GM10248 (cell line): Measurements from ENCODE around the gene MKX.

Source experiments
- CTCF ChIA-PET: fragments of 300-600 bp; sonication (Branson Sonifier 250); formaldehyde crosslinking; extraction: SDS; loops from one replicate; lab custom pipeline; 2021; ENCODE audit warnings: antibody characterized with exemption; lab: Yijun Ruan, JAX
- POLR2A ChIA-PET: fragments of 350-650 bp; sonication (Branson Sonifier 250); formaldehyde crosslinking; extraction: SDS; loops from one replicate; lab custom pipeline; 2020; ENCODE audit warnings: antibody characterized with exemption; lab: Yijun Ruan, JAX
- DNase-seq: peaks from one replicate; pipeline ENCODE4 v3.0.0; 2012; ENCODE audit errors: extremely low spot score
- TF ChIP-seq, protein P1 (sequence below): IDR thresholded peaks from 2 replicates; pipeline ENCODE4 v1.5.1; 2012; ENCODE audit warnings: mild to moderate bottlenecking, low read depth; ENCODE audit errors: extremely low read depth, missing control alignments, control extremely low read depth

Gene MKX

DNA sequence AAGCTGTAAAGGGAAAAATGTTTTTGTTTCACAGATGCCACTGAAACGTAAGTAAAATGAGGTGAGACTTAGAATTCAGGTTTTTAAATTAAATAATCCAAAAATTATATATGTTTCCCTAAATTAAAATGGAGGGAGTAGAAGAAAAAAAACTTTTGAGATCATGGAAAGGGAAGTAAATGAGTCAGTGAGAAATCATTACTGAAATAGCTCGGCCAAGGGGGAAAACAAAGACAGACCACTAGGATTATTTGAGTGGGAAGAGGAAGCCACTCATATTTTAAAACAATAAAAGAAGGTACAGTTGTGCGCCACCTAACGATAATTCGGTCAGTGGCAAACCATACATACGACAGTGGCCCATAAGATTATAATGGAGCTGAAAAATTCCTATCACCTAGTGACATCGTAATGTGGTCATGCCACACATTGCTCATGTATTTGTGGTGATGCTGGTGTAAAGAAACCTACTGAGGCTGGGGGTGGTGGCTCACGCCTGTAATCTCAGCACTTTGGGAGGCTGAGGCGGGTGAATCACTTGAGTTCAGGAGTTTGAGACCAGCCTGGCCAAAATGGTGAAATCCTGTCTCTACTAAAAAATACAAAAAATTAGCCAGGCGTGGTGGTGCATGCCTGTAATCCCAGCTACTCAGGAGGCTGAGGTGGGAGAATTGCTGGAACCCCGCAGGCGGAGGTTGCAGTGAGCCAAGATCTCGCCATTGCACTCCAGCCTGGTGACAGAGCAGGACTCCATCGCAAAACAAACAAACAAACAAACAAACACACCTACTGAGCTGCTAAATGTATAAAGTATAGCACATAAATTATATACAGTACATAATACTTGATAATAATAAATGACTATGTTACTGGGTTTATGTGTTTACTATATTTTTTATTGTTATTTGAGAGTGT, 64.7 kb downstream of the MKX start:
- POLR2A ChIA-PET, result no interaction called here
- DNase-seq, result no peak

DNA sequence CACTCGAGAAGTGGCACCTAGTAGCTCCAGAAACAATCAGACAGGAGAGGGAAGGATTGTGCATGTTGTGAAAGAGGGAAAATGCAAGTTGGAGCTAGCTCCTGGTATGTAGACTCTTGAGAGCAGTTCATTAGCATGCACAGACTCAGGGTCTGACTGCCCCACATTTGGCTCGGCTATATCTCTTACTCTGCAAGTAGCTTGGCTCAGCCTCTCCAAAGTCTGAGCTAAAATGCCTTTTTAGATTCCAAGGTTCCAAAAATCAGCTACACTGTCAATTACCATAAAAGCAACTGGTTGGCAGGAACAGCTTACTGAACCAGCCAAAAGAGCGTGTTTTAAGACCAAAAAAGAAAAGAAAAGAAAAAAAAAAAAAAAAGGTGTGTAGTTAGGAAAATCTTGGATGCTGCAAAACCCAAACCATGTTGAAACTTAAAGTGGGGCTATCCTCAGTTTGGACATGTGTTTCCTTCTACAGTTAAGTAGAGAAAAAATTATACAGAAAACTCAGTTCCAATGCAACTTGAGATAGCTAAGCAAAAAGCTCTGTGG, 65.5 kb downstream of the MKX start:
- ChIA-PET CTCF (interaction anchor here (0.8 to 1.5 kb wide), 2 partner anchors 16 to 22 kb away, joined by 3 to 7 read pairs; no protein-coding TSS in a partner anchor), POLR2A (no interaction called here)
- DNase-seq, result no peak
- TF ChIP-seq, protein P1, sequence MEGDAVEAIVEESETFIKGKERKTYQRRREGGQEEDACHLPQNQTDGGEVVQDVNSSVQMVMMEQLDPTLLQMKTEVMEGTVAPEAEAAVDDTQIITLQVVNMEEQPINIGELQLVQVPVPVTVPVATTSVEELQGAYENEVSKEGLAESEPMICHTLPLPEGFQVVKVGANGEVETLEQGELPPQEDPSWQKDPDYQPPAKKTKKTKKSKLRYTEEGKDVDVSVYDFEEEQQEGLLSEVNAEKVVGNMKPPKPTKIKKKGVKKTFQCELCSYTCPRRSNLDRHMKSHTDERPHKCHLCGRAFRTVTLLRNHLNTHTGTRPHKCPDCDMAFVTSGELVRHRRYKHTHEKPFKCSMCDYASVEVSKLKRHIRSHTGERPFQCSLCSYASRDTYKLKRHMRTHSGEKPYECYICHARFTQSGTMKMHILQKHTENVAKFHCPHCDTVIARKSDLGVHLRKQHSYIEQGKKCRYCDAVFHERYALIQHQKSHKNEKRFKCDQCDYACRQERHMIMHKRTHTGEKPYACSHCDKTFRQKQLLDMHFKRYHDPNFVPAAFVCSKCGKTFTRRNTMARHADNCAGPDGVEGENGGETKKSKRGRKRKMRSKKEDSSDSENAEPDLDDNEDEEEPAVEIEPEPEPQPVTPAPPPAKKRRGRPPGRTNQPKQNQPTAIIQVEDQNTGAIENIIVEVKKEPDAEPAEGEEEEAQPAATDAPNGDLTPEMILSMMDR, result no peak

More for the DNA sequence above, 64.7 kb downstream of the MKX start:
- TF ChIP-seq, protein P1, result no peak
- CTCF ChIA-PET, result interaction anchor here (0.8 to 1.5 kb wide), 4 partner anchors 15 to 23 kb away, joined by 3 to 7 read pairs (median 3); no protein-coding TSS in a partner anchor

DNA sequence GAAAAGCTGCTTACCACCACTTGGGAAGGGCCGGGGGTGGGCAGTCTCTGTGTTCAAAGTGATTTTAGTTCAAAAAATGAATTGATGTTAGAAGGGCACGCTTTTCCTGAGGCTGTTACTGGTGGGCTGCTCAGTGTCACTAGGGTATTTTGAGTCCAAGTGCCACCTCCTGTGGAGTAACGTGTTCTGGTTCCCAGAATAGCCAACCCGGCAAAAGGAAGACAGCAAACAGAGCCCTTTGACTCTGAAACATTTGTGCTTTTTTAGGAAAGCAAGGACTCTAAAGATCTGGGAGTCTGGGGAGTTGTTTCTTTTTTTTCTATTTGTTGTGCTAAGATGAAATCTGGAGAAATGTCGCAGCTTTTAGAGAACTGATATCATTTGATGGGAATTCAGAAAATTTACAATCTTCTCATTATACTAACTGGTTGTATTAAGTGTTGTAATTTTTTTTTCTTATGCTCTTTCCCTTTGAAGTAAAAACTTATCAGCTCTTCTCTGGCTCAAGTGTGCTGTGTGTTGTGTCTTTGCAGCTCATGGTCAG, 66.2 kb downstream of the MKX start:
- ChIA-PET POLR2A (no interaction called here), CTCF (interaction anchor here (1.5 kb wide), 1 partner anchor 22 kb away, joined by 7 read pairs; no protein-coding TSS in a partner anchor)
- TF ChIP-seq, protein P1, result no peak
- DNase-seq, result no peak

DNA sequence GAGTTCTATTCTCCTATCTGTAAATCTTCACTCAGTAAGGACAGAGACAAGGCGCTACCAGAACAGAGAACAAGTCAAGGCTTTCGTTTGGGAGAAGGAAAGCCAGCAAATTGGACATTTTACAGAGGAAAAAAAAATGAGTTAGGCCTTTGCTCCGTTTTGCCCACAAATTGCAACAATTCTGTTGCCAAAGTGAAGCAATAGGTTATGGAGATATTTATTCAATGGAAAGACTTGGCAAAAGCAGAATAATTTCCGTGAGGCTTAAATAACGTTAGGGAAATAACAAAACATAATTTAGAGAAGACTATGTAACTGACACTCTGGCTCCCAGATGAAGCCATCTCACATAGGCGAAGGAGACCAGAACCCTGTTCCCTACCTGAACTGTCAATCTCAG, 67.5 kb downstream of the MKX start:
- ChIA-PET POLR2A (no interaction called here), CTCF (no interaction called here)
- no peak for DNase-seq
- TF ChIP-seq, protein P1, result no peak

DNA sequence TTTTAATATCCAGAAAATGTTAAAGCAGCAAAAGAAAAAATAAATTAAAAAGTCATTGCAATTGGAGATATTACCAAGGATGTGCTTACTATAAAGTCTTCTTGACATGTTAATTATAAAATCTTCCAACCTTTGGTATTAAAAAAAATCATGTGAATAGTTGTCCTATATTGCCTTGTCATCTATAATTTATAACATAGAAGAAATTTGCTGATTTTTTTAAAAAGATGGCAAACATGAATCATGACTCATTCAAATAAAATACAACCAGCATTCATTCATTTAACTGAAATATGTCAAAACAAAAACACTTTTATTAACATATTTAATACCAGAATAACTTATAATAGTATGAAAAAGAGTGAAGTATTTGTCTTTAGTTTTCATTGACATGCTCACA, 72.6 kb downstream of the MKX start:
- ChIA-PET CTCF (no interaction called here), POLR2A (no interaction called here)
- TF ChIP-seq, protein P1, result no peak
- no peak for DNase-seq

DNA sequence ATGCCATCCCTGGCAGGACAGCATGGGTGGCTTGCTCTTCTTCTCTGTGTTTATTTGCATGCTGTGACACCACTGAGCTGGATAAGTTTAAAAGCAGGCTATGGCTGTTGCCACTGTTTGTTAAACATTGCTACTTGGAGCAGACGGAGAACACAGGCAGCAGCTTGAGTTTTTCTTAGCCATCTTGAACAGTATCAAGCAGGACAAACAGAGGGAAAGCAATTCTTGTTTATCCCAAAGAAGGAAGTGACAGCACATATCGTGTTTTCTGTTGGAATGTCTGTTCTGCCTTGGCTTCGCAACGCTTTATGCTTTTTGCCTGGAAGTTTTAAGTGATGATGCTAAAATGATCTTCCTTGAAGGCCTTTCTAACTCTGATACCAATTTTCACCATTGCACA, 73.8 kb downstream of the MKX start:
- TF ChIP-seq, protein P1, result no peak
- DNase-seq, result no peak
- POLR2A ChIA-PET, result no interaction called here
- CTCF ChIA-PET, result no interaction called here
